Thymus (tissue), 11 donors: Measurements from ENCODE around the gene NPTN. TPM values are rescaled to one million over a fixed set of nuclear protein-coding genes. Genes with fewer than 3 reads are reported as not detected.

Experiments
- DNase-seq, 9 donors: peaks; one replicate each; pipeline ENCODE4 v3.0.0-alpha.2; 2013; ENCODE audit warnings: low spot score in 9 of 9, low read depth in 6 of 9, missing footprints in 1 of 9
- H3K27ac ChIP-seq, 2 donors: one replicate each; pipeline ENCODE4 v1.5.1; 2013; ENCODE audit warnings: control low read depth in 1 of 2, low read depth in 1 of 2, low read length in 1 of 2, mild to moderate bottlenecking in 1 of 2, moderate library complexity in 1 of 2
- H3K27me3 ChIP-seq, 2 donors: one replicate each; pipeline ENCODE4 v1.5.1; 2013; ENCODE audit warnings: low read length in 1 of 2; ENCODE audit not compliant: control insufficient read depth in 2 of 2, insufficient read depth in 1 of 2
- H3K36me3 ChIP-seq, 2 donors: one replicate each; pipeline ENCODE4 v1.5.1; 2013; ENCODE audit warnings: low read length in 1 of 2, mild to moderate bottlenecking in 1 of 2, moderate library complexity in 1 of 2; ENCODE audit not compliant: control insufficient read depth in 2 of 2, insufficient read depth in 2 of 2
- H3K4me1 ChIP-seq, 2 donors: one replicate each; pipeline ENCODE4 v1.5.1; 2013; ENCODE audit warnings: low read length in 2 of 2; ENCODE audit not compliant: control insufficient read depth in 2 of 2, insufficient read depth in 2 of 2
- H3K4me3 ChIP-seq, 2 donors: one replicate each; pipeline ENCODE4 v1.5.1; 2013; ENCODE audit warnings: low read length in 2 of 2, control low read depth in 1 of 2, mild to moderate bottlenecking in 1 of 2
- H3K9me3 ChIP-seq, 2 donors: one replicate each; pipeline ENCODE4 v1.5.1; 2013; ENCODE audit warnings: low read length in 1 of 2, mild to moderate bottlenecking in 1 of 2; ENCODE audit not compliant: control insufficient read depth in 2 of 2, insufficient read depth in 1 of 2
- WGBS: extraction: QIAGEN DNeasy Blood & Tissue Kit; methylation state at CpG from one replicate; pipeline ENCODE4 v1.1.7; 2013; 5-methylcytosine and 5-hydroxymethylcytosine counted together
- polyA plus RNA-seq: library from polyadenylated mRNA; stranded (reverse); fragments of 200-250 nt; gene quantifications from one replicate; pipeline ENCODE4 v1.2.3, GENCODE V29; 2013
- total RNA-seq: library from RNA; stranded (reverse); fragments of 120-200 nt; gene quantifications from one replicate; pipeline ENCODE4 v1.2.4, GENCODE V29; 2013
- donor health status: healthy.

Gene NPTN
- total and polyA plus RNA-seq, 2 donors = 39.9 to 45.9 TPM

GRCh38 chr15:73608475-73608874 lies 24.7 kb downstream of the NPTN start:
- DNase-seq = no peak
- H3K9me3 ChIP-seq = no peaks in the 10 kb centered on the region
- no peaks in the 10 kb centered on the region for H3K4me1 ChIP-seq
- H3K36me3 ChIP-seq = no peaks in the 10 kb centered on the region
- H3K4me3 ChIP-seq = no peak overlapping the region
- WGBS = 98% methylated on average over 1 of the region's 1 CpG
- H3K27ac ChIP-seq = no peak overlapping the region
- no peaks in the 10 kb centered on the region for H3K27me3 ChIP-seq

- H3K9me3 ChIP-seq = no peaks in the 10 kb centered on the region
- 93% methylated on average over 1 of the region's 1 CpG for WGBS
- H3K4me3 ChIP-seq = no peak overlapping the region
- H3K4me1 ChIP-seq = no peaks in the 10 kb centered on the region
- no peaks in the 10 kb centered on the region for H3K27me3 ChIP-seq
- DNase-seq = no peak
- H3K36me3 ChIP-seq = no peaks in the 10 kb centered on the region
- H3K27ac ChIP-seq = no peak overlapping the region
Observed at GRCh38 chr15:73607843-73608242, 25.3 kb downstream of the NPTN start.

GRCh38 chr15:73607405-73607804 lies 25.8 kb downstream of the NPTN start:
- Histone ChIP-seq H3K4me1 (peaks cover 0 to 2% of the 10 kb centered on the region in 2 donors), H3K9me3 (no peaks in the 10 kb centered on the region), H3K27me3 (no peaks in the 10 kb centered on the region), H3K4me3 (no peak overlapping the region), H3K27ac (no peak overlapping the region), H3K36me3 (no peaks in the 10 kb centered on the region)
- 70% methylated on average over 2 of the region's 2 CpGs for WGBS
- no peak for DNase-seq

- H3K27ac ChIP-seq = no peak overlapping the region
Observed at GRCh38 chr15:73605759-73606436, 27.3 kb downstream of the NPTN start.

GRCh38 chr15:73604477-73604876 lies 28.7 kb downstream of the NPTN start:
- no peaks in the 10 kb centered on the region for H3K27me3 ChIP-seq
- no peak overlapping the region for H3K27ac ChIP-seq
- WGBS = 99% methylated on average over 1 of the region's 1 CpG
- no peak for DNase-seq
- H3K4me3 ChIP-seq = no peak overlapping the region
- H3K4me1 ChIP-seq = peaks cover 0 to 4% of the 10 kb centered on the region in 2 donors
- no peaks in the 10 kb centered on the region for H3K9me3 ChIP-seq
- H3K36me3 ChIP-seq = no peaks in the 10 kb centered on the region

More at GRCh38 chr15:73605759-73606436, 27.3 kb downstream of the NPTN start:
- whole genome bisulfite sequencing = 100% methylated on average over 5 of the region's 5 CpGs
- DNase-seq = no peak
- Histone ChIP-seq H3K4me3 (no peak overlapping the region), H3K27me3 (no peaks in the 10 kb centered on the region), H3K9me3 (no peaks in the 10 kb centered on the region), H3K4me1 (peaks cover 0 to 4% of the 10 kb centered on the region in 2 donors), H3K36me3 (no peaks in the 10 kb centered on the region)

GRCh38 chr15:73602992-73603391 lies 30.2 kb downstream of the NPTN start:
- 98% methylated on average over 2 of the region's 2 CpGs for WGBS
- H3K4me1 ChIP-seq = peaks cover 0 to 4% of the 10 kb centered on the region in 2 donors
- H3K9me3 ChIP-seq = no peaks in the 10 kb centered on the region
- H3K36me3 ChIP-seq = no peaks in the 10 kb centered on the region
- DNase-seq = no peak
- H3K4me3 ChIP-seq = no peak overlapping the region
- no peak overlapping the region for H3K27ac ChIP-seq
- H3K27me3 ChIP-seq = no peaks in the 10 kb centered on the region

- no peak overlapping the region for H3K4me3 ChIP-seq
- H3K36me3 ChIP-seq = no peaks in the 10 kb centered on the region
- peaks cover 0 to 4% of the 10 kb centered on the region in 2 donors for H3K4me1 ChIP-seq
- no peak for DNase-seq
- WGBS = 5% methylated on average over 1 of the region's 1 CpG
- H3K27ac ChIP-seq = no peak overlapping the region
- no peaks in the 10 kb centered on the region for H3K9me3 ChIP-seq
- H3K27me3 ChIP-seq = no peaks in the 10 kb centered on the region
Observed at GRCh38 chr15:73602446-73602843, 30.7 kb downstream of the NPTN start.

GRCh38 chr15:73601451-73602445 lies 31.4 kb downstream of the NPTN start:
- Histone ChIP-seq H3K4me3 (no peak overlapping the region), H3K9me3 (no peaks in the 10 kb centered on the region), H3K27me3 (no peaks in the 10 kb centered on the region), H3K4me1 (peaks cover 0 to 4% of the 10 kb centered on the region in 2 donors), H3K27ac (peak overlapping the region in 1 of 2 donors; percentile 37), H3K36me3 (no peaks in the 10 kb centered on the region)
- DNase-seq = no peak
- WGBS = 79% methylated on average over 7 of the region's 7 CpGs
